C4-2B (cell line): ENCODE measurements around the gene YPEL5.

Experiments used
- H3K27ac ChIP-seq: fragments of 450-650 bp; 2 replicates; pipeline ENCODE4 v1.5.1; 2017
- ZFX ChIP-seq: fragments of 450-650 bp; IDR thresholded peaks from 2 replicates; pipeline ENCODE4 v1.6.1; 2017
- TF ChIP-seq, protein P1 (sequence below): fragments of 450-650 bp; conservative IDR thresholded peaks from 2 replicates; pipeline ENCODE4 v1.5.1; 2017; ENCODE audit warnings: mild to moderate bottlenecking

Gene YPEL5

DNA sequence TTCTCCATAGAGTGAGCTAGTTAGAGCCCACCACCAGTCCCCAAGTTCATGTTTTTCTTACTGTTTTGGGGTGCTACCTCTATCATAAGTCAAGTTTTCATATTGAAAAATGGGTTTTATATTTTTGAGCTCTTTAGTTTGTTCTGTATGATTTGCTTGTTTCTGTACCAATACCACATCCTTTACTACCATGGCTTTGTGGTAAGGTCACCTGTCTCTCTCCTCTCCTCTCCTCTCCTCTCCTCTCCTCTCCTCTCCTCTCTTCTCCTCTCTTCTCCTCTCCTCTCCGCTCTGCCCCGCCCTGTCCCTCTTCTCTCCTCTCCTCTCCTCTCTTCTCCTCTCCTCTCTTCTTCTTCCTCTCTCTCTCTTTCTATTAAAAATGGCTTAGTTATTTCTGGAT is 62.4 kb downstream of the YPEL5 start:
- TF ChIP-seq, protein P1, sequence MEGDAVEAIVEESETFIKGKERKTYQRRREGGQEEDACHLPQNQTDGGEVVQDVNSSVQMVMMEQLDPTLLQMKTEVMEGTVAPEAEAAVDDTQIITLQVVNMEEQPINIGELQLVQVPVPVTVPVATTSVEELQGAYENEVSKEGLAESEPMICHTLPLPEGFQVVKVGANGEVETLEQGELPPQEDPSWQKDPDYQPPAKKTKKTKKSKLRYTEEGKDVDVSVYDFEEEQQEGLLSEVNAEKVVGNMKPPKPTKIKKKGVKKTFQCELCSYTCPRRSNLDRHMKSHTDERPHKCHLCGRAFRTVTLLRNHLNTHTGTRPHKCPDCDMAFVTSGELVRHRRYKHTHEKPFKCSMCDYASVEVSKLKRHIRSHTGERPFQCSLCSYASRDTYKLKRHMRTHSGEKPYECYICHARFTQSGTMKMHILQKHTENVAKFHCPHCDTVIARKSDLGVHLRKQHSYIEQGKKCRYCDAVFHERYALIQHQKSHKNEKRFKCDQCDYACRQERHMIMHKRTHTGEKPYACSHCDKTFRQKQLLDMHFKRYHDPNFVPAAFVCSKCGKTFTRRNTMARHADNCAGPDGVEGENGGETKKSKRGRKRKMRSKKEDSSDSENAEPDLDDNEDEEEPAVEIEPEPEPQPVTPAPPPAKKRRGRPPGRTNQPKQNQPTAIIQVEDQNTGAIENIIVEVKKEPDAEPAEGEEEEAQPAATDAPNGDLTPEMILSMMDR = no peak
- TF ChIP-seq ZFX = no peak
- no peak overlapping the region for H3K27ac ChIP-seq
